GM04503 (cell line): ENCODE results near the gene IFI35.
A peak's percentile ranks its signal among the peaks of the same experiment; 100 is the strongest.
"Not testable (repeated sequence)": the region's sequence is repeated elsewhere in the genome, so short reads cannot be mapped to it uniquely, and the experiment has no call there.

Experiments
- DNase-seq: peaks from one replicate; pipeline ENCODE4 v3.0.0-alpha.2; 2012; ENCODE audit warnings: low read depth

IFI35 gene

DNA sequence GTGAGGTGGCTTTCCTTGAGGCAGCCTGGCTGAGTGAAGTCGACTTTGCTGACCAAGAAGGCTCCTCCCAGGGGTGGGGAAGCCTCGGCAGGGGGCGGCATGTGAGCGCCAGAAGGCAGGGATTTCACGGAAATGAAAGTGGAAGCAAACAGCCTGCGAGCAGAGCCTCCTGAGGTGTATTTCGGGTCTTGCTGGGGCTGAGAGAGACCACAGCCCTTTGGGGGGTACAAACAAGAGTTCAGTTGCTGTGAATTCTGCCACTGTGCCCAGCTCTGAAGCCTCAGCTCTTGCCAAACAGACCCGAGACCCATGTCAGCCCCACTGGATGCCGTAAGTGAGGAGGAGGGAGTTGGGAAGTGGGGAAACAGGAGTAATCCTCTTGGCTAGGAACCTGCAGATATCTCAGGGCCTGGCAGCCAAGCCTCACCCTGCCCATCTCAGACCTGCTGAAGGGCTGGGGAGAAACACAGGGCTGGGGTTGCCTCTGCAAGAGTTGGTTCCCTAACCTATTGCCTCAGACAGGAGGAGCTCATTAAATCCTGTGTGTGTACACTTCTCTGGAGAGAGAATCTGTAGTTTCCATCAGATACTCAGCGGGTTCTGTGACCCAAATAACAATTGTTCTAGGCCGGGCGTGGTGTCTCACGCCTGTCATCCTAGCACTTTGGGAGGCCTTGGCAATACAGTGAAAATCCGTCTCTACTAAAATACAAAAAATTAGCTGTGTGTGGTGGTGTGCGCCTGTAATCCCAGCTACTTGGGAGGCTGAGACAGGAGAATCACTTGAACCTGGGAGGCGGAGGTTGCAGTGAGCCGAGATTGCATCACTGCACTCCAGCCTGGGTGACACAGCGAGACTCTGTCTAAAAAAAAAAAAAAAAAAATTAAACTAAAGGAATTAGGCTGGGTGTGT lies at the start of gene IFI35:
TSS of gene IFI35 (plus strand) at position 146 of the 913 bp plus-strand sequence. CDS start at position 310, 164 bp downstream.
- peak; percentile 36 for DNase-seq

DNA sequence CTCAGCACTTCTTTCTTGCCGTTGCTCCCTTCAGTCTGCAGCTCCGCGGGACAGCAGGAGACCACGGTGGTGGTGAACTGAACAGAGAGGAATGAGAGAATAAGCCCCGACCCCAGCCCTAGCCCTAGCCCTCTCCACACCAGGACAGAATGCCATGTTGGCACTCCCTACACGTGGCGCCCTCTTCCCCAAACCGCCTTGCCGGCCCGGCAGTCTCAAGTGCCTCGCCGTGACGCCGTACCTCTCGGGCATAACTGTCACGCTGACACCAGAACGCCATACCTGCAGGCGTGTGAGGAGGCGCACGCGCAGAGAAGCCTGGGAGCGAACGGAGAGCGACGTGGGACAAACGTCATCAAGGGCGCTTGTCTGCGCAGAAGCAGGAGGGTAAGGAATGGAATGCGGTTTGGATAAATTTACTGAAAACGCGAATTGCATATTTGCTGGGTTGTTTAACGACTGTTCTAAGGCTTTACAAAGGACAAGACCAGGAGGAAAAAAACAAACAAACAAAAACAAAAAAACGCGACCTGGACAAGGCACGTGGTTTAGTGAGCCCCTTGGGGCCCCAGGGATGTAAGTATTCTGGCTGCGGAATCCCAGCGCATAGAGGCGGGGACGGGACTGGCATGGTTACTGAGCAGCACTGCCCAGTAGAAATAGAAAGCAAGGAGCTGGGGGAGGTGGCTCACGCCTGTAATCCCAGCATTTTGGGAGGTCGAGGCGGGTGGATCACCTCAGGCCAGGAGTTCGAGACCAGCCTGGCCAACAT lies 42.2 kb upstream of the IFI35 start, which contains the start of gene AARSD1:
TSS of gene AARSD1 (minus strand) at position 294 of the 772 bp plus-strand sequence. CDS start at position 280, 14 bp downstream.
- DNase-seq, result peak; percentile 81

- DNase-seq, result no peak
These were observed 38.7 kb upstream of the IFI35 start for GRCh38 chr17:42967925-42968324.

DNA sequence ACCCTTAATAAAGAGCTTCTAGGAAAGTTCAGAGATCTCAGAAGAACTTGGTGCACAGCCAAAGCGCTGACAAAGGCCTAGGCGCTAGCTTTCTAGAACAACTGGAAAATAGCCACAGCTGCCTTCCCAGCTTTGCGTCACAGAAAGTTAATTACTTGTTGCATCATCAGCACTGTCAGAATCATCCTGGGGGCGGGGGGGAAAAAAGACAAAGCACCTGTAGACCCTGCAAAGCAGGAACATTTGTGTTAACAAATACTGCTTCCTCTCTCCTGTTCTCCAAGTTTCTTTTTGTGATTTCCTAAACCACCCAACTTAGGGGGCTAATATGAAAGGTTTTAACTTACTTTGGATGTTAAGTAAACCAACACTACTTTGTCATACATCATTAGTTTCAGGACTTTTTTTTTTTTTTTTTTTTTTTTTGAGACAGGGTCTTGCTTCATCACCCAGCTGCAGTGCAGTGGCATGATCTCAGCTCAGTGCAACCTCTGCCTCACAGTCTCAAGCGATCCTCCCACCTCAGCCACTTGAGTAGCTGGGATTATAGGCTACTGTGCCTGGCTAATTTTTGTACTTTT lies 37.5 kb upstream of the IFI35 start:
- DNase-seq, result no peak

DNA sequence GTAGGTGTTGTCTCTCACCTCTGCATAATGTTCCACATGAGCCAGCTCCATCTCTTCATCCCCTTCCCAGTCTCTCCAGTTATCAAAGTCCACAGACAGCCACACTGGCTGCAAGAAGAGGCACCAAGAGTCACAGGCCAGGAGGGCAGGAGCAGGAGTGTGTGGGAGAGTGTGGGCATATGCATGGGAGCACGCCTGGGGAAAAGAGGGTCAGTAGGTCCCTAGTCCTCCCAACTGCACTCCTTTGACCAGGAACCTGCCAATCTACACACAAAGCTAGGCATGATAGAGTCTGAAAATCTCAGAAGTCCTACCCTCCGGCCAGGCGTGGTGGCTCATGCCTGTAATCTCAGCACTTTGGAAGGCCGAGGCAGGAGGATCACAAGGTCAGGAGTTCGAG lies 35.0 kb upstream of the IFI35 start:
- DNase-seq, result no peak

GRCh38 chr17:42973323-42973722 lies 33.3 kb upstream of the IFI35 start:
- DNase-seq, result not testable (repeated sequence)

DNA sequence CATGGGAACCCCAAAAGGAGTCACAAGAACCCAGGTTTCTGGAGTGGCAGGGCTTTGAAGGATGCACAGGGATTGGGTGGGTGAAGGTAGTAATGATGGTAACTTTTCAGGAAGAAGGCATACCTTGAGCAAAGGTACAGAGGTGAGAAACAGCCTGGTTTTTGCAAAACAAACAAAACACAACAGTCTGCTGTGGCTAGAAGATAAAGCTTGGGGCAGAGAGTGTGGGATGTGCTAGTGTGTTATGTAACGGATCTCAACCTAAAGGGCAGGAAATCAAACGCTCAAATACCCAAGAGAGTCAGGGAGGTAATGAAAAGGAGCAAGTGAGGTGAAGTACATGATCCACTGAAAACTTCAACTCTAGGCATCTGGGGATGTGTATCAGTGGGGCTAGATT lies 31.3 kb upstream of the IFI35 start:
- no peak for DNase-seq

- DNase-seq, result not testable (repeated sequence)
These were observed 30.9 kb upstream of the IFI35 start for GRCh38 chr17:42975701-42976100.

- no peak for DNase-seq
These were observed 26.9 kb upstream of the IFI35 start, which contains the start of gene PTGES3L for GRCh38 chr17:42979511-42980273. Gene PTGES3L (minus strand): TSS chr17:42980080. CDS start chr17:42980053, 27 bp downstream.

DNA sequence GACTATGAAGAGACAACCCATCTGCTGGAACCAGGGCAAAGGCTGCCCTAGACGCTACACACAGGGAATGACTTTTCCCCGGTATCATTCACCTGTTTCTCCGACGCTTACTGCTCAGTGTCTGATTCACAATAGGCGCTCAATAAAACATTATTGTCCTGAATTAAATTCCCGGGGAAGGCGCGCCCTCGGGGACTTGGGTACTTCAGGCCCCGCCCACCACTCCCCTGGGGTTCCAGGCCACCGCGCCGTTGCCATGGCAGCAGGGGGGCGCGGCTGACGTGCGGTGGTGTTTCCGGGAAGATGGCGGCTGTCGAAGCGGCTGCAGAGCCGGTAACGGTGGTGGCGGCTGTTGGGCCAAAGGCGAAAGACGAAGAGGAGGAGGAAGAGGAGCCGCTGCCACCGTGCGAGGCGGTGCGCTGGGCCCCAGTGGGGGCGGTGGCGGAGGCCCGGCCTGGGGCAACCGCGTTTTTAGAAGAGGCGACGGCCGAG lies 26.3 kb upstream of the IFI35 start, which contains the start of gene RUNDC1:
TSS of gene RUNDC1 (plus strand) at position 292 of the 492 bp plus-strand sequence. CDS start at position 304, 12 bp downstream.
- no peak for DNase-seq

GRCh38 chr17:42980766-42981397 lies 25.7 kb upstream of the IFI35 start:
- no peak for DNase-seq

DNA sequence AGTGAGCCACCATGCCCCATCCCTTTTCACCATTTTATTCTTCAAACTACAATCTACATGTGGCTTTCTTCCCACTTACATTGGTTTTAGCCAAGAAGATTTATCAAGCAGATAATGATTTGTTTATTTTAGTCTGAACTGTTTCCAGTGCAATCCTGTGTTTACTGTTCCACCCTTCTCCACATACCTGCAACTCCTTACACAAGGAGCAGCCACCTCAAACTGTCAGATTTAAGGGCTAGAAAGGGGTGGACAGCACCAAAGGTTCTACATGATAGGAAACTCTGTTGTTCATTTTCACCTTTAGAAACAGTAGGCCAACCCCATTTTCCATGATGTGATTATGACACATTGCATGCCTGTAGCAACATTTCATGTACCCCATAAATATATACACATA lies 24.3 kb upstream of the IFI35 start:
- DNase-seq, result no peak

- DNase-seq, result no peak
These were observed 21.4 kb upstream of the IFI35 start for GRCh38 chr17:42985225-42985624.

- DNase-seq, result no peak
These were observed 17.4 kb upstream of the IFI35 start for GRCh38 chr17:42989141-42989540.

DNA sequence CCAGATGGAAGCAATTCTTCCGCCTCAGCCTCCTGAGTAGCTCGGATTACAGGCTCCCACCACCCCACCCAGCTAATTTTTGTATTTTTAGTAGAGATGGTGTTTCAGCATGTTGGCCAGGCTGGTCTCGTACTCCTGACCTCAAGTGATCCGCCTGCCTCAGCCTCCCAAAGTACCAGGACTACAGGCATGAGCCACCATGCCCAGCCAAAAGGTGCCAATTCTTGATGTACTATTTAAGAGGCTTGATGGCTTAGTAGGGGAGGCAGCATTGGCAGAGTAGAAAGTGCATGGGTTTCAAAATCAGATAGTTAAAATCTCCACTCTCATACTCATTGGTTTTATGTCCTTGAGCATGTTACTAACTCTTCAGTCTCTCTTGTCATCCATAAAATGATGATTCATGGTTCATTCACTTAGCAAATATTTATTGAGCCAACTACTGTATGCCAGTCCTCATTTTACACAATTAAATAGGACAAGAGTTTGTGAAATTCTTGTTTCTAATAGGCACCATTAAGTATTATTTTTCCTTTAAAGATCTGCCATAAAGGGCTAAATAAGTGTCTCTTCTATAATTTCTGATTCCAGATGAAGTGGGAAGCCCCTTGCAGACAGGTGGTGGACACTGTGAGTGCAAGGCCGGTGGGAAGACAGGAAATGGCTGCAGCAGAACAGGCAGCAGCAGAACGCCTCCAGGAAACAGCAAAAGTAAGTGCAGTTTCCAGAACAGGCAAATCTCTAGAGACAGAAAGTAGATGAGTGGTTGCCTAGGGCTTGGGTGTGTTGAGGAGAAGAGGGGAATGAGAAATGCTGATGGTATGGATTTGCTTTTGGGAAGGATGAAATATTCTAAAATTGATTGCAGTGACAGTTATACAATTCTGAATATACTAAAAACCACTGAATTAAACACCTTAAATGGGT lies 16.6 kb upstream of the IFI35 start:
- DNase-seq, result no peak

DNA sequence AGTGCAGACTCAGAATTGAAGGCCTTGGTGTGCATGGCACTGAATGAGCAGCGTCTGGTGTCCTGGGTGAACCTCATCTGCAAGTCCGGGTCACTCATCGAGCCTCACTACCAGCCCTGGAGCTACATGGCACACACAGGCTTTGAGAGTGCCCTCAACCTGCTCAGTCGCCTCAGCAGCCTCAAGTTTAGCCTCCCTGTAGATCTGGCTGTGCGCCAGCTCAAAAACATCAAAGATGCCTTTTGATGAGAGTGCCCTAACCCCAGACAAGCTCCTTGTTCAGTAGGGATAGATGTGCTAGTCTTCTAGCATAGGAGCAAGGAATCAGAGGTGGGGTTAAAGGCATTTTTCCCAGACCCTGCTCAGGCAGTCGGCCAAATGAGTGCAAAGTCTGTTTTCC lies 15.1 kb upstream of the IFI35 start:
- no peak for DNase-seq

DNA sequence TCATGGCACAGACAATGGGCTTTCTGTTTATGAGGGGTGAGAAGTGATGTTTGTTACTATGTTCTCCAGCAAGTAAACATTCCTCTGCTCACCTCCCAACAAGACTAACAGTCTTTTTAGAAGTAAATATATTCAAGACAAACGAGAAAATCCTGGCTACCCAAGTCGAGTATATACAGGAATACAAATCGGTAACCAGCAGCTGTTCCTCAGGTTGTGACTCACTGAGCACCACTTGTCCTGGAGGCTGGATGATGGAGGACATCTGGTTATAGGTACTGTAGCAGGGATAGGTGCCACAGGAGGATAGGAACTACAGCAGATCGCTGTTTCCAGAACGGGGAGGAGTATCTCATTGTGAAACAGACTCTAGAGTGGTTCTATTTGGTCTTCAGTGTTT lies 13.7 kb upstream of the IFI35 start:
- no peak for DNase-seq

DNA sequence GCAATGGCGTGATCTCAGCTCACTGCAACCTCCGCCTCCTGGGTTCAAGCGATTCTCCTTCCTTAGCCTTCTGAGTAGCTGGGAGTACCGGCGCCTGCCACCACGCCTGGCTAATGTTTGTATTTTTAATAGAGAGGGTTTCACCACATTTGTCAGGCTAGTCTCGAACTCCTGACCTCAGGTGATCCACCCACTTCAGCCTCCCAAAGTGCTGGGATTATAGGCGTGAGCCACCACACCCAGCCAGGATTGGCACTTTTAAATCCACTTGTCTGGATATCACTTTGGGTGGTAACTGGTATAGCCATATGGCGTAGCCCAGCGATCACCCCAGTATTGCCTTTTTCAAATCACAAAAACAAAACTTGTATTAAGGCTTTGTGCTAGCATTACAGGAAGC lies 12.7 kb upstream of the IFI35 start:
- not testable (repeated sequence) for DNase-seq

DNA sequence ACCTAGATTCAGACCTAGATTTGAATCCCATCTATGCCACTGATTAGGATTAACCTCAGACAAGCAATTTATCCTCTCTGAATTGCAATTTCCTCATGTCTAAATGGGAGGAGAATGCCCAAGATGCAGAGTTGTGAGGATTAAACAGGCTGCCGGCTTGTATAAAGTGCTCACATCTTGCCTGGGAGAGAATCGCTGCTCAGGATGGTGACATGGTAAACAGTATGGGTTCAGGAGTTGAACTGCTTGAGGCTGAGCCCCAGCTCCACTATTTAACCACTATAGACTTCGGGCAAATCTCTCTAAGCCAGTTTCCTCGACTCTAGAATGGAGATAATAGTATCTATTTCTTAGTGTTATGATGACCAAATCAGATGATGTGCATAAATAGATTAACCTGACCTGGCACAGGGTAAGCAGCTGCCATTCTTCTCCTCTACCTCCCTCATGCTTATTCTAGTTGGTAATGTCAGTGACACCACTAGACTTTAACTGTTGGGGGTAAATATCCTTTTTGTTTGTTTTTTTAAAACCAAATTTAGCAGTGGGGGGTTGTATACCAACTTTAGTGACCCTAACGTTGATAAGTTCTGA lies 9.1 kb upstream of the IFI35 start:
- DNase-seq, result no peak
